HG03135 (cell line): ENCODE data around the gene VPS35.

Experiments used
- ATAC-seq: cut with Tn5 transposase; IDR thresholded peaks from one replicate; pipeline ENCODE4 v1.9.1; 2021; ENCODE audit warnings: mild to moderate bottlenecking, moderate library complexity; ENCODE audit not compliant: unreplicated experiment

VPS35 gene

DNA sequence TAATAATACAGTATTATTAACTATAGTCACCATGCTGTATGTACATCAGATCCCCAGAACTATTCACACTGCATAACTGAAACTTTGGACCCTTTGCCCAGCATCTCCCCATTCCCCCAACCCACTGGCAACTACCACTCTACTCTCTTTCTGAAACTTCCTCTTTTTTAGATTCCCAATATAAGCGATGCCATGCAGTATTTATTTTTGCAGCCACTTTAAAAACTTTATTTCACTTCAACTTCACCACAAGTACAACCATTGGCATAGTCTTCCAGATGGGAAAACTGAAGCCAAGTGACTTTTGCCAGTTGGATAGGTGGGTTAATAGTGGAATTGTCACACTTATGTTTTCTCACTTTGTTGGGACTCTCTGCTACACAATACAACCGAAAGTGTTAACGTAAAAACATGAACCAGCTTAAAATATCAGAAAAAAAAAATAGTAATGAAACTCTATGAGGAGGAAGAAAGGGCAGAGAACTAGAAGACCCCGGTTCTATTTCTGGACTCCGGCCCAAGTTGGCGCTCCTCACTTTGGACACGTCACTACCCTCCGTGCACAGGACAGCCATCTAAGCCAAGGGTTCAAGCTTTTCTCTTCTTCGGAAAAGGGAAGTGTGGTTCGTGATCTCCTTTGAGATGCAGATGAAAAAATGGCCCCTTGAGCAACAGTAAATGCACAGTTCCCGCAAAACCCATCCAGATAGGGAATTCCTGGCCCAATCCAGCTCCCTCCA is 68.5 kb downstream of the VPS35 start:
- ATAC-seq = peak; percentile 2

DNA sequence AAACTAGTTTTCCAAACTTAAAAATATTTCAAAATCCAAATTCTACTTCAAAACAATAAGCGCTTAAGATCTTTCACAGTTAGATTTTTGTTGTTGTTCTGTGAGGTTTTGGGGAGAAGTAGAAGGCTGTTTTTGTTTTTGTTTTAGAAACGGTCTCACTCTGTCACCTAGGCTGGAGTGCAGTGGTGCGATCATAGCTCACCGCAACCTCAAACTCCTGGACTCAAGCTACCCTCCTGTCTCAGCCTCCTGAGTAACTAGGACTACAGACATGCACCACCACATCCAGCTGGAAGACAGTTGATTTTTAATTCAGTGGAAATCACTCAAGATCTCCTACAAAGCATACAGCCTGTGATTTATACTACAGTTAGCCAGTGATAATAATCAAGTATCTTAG is 70.5 kb downstream of the VPS35 start:
- ATAC-seq = no peak

DNA sequence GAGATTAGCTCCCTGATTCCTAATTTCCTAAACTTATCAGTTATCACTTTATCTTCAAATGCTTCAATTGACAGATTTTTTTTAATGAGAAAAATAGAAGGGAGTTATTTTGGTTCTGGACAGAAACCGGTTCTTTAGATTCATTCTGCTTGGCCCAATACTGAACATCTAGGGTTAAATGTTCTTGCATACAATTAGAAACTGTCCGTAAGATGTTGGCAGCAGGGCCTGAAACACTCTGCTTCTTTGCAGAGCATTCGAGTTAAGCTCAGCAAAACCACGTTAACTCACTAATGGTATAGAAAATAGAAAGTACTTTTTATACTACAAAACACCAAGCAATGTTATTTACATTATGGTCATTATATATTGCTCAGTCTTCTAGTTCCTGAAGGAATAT is 75.0 kb downstream of the VPS35 start:
- no peak for ATAC-seq

DNA sequence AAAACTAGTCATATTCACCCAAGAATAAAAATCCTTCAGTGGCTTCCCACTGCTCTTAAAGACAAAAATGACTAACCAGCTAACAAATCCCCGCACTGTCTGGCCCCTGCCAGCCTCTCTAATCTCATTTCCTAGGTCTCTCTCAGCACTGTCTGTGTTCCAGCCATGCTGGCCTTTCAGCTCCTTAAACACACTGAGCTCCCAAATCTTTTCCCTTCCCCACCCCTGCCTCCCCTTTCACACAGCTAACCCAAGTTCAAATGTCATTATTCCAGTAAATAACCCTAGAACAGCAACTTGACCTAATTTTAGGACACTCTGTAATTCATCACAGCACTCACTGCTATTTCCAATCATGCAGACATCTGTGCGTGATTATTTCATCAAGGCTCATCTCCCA is 75.6 kb downstream of the VPS35 start:
- no peak for ATAC-seq

DNA sequence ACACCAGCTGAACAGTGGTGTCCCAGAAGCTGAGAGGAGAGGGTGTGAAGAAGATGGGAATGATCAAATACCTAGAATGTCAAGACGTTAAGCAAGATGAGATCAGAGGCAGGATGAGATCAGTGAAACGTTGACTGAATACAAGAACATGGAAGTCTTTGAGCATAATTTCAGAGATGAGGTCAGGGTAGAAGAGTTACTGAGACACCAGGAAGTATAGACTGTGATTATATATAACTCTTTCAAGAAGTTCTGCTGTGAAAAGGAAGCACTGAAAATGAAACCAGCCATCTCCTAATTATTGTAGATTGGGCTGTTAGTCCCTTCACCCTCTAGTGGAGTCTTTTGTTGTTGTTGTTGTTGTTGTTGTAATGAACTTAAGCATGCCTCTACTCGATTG is 76.9 kb downstream of the VPS35 start:
- ATAC-seq = peak; percentile 65

DNA sequence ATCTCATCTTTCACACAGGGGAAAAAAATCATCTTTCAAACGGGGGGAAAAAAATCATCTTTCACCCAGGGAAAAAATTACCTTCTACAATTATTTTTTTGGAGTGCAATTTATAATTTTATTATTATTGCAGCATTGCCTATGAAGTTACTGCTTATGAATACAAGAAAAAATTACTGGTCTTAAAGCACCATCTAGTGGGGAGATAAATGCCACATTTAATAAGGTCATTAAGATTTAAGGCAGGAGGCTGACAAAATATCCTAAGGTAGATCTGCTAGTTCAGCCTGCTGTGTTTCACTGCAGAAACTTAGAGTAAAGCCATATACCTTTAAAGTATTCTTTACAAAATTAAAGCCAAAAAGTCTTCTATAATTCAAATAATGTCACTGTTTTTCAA is 81.4 kb downstream of the VPS35 start:
- ATAC-seq = no peak

DNA sequence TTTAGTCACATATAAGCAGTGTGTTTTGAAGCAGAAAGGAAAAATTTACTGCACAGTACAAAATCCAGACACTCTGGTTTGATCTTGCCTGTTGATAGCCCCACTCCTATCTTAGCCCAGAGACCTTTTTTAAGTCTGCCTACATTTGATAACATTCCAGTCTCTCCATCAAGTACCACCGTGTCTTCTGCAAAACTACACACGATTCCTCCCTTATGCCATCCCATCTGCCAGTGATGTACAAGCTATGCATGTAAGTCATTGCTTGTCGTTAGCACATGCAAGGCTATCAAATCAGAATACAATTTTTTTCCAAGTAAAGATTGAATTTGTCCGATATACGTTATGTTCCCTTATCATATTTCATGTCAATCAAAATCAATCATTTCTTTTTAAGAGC is 82.7 kb downstream of the VPS35 start:
- no peak for ATAC-seq
